DMS153 (cell line): ENCODE measurements around the gene BEND5.

Source experiments
- DNase-seq: peaks from one replicate; lab custom pipeline; 2025; lab: John Stamatoyannopoulos, UW

The BEND5 gene, protein sequence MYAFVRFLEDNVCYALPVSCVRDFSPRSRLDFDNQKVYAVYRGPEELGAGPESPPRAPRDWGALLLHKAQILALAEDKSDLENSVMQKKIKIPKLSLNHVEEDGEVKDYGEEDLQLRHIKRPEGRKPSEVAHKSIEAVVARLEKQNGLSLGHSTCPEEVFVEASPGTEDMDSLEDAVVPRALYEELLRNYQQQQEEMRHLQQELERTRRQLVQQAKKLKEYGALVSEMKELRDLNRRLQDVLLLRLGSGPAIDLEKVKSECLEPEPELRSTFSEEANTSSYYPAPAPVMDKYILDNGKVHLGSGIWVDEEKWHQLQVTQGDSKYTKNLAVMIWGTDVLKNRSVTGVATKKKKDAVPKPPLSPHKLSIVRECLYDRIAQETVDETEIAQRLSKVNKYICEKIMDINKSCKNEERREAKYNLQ

DNA sequence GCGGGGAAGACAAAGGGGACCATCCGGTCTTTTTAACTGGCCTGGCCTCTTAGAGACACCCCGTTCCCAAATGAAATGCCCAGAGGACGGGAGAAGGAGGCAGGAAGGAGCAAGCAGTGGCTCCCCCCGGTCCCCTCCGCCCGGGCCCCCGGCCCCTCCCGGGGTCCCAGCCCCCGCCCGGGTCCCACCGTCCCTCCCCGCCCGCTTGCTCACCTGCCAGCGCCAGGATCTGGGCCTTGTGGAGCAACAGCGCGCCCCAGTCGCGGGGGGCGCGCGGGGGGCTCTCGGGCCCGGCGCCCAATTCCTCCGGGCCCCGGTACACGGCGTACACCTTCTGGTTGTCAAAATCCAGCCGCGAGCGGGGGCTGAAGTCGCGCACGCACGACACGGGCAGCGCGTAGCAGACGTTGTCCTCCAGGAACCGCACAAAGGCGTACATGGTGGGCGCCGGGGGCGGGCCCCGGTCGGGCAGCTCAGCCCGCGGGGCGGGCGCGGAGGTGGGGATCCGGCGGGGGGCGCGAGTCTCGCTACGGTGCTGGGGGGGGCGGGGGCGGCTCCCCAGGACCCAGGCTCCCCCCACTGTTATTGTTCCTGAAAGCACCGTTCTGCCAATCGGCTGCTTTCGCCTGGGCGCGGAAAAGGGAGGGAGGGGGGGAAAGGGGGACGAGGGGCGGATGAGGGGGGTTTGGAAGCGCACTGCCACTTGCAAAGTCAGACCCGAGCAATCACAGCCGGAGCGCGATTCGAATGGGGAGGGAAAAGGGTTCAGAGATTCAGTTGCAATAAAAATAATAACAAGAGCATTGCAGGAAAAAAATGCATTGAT is at the start of gene BEND5:
Gene BEND5, minus strand, starts transcription at position 499 of the 826 bp plus-strand sequence. Its CDS starts 60 bp downstream, at position 439.
- DNase-seq = peak; percentile 46

DNA sequence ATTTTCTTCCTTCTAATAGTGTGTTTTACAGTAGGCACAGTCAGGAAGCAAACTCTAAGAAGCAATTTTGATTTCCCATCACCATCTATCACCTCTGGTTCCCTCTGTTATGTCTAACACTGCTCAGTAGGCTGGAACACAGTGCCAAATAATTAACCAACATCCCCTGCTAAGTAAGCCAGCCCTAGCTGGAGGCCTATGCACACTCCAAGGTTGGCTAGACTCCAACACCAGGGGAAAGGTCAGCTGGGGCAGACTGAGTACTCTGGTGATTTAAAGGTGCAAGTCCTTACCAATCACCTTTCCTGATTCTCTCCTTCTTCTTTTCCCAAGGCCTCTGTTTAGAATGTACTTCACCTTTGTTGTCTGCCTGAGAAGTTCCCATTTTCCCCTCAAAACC is 46.5 kb upstream of the BEND5 start:
- DNase-seq = peak; percentile 75

DNA sequence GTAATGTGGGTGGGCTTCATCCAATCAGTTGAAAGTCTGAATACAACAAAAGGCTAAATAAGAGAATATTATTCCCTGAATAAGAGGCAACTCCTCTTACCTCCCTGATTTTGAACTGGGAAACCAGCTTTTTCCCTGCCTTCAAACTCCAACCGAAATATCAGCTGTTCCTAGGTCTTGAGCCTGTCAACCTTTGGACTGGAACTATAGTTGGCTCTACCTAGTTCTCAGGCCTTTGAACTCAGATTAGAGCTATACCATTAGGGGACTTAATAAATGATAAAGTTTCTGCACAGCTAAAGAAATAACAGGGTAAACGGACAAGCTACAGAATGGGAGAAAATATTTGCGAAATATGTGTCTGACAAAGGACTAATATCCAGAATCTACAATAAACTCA is 43.8 kb upstream of the BEND5 start:
- no peak for DNase-seq

DNA sequence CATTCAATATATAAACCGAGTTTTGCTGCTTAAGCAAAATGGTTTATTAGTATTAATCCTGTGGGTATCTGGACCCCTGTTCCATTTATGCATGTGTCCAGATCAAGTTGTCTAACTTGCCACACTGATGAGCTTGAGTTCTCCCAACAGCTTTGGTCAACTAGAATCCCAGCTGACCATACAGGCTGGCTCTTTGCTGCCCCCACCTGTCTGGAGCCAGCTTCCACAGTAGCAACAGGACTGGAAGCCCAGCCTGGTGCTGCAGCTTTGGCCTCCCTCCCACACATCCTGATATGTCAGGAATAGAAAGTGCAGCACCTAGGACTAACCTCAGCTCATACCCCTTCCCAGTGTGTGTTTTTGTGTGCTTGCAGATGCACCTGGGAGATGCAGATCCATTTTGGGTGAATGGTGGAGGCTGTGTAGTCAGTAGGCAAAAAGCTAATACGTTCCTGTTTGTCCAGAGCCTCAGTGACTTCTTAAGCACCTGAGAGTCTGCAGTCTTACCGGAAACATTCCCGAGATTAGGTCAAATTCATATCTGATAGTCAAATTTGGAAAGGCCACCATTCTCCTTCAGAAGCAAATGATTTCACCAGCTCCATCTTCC is 40.9 kb upstream of the BEND5 start:
- DNase-seq = peak; percentile 52

DNA sequence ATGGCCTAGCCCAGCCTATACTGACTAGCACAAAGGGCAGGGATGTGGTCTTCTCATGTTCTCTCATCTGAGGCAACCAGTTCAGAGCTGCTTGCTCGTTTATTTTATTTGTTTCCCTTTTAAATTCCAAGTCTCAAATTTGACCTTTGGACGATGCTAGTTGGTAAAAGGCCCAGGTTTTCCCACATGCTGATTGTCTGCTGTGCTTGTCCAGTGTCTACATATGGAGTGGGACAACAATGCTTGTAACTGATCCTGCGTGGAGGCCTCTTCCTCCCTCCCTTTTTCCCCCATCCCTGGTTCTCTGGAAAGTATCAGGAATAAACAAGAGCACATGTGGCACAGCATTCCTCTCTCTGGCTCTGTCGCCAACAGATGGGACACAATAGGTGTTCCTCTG is 34.0 kb upstream of the BEND5 start:
- no peak for DNase-seq

DNA sequence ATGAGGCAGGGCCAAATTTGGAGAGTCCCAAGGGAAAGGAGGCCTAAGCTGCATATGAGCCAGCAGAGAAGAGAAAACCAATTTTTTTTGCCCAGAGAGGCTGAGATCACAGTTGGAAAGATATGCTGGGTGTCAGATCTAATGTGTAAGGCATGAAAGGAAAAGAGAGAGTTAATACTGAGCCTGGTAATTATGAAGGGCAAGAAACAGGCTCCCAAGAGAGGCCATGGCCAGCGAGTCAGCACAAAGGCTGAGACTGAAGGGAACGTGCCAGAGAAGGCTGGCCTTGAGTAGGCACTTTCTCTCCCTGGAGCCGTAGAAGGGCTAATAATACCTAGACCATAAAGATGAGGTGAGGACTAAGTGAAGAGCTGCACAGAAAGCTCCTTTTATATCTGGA is 31.8 kb upstream of the BEND5 start:
- DNase-seq = no peak

DNA sequence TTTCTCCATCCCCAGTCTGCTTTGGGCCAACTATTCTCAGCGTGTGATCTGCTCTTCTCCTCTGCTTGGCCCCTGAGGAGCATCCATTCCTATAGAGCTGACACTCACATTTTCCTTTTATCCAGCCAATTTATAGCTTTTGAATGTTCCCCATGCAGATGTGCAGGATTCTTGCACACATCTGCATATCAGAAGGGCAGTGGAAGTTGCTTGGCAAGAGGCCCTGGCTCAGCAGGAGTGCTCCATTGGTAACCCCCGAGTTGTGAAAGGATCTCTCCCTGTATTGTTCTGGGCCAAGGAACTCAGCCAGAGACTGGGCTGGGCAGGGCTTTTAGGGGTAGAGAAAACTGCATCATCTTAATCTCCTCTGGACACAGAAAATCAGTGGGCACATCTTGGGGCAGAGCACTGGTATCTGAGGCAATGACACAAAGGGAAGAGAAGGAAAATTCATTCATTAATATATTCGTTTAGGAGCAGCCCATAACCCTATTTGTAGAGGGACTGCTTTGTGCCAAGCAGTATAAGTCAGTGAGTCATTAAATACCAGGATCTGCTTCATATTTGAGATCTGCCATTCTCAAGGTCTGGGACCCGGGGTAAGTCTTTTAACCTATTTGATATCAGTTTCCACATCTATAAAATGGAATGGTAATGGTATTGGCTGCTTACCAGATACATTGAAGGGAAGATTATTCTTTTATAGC is 31.0 kb upstream of the BEND5 start:
- no peak for DNase-seq

DNA sequence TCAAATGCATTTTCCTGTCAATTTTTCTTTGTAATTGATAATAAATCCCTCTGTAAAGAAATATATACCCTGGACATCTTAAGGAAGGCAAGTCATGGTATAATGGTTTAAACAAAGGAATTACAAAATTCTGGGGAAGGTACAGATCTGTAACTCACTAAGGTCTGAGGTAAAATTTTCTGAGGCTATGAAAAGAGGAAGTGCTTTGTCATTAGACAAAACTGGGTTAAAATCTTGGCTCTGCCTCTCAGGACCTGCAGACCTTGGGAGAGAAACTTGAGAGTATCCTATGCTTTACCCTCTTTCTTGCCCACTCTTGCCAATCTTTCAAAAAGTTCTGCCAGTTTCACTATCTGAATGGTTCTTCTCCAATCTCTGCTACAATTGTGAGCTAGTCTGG is 26.8 kb upstream of the BEND5 start:
- DNase-seq = no peak

DNA sequence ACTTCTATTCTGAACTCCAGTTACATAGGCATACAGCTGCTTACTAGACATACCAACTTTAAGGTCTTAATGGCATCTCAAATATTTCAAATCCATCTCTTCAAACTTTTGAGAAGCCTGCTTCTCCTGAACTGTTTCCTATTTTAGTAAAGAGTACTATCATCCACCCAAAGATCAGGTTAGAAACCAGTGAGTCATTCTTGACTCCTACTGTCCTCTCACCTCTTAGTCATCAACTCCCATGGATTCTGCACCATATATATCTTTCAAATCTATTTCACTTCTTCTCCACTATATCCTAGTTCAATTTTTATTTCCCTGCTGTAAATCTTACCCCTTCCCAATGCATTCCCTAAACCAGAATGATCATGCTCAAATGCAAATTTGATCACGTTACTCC is 18.1 kb upstream of the BEND5 start:
- no peak for DNase-seq

DNA sequence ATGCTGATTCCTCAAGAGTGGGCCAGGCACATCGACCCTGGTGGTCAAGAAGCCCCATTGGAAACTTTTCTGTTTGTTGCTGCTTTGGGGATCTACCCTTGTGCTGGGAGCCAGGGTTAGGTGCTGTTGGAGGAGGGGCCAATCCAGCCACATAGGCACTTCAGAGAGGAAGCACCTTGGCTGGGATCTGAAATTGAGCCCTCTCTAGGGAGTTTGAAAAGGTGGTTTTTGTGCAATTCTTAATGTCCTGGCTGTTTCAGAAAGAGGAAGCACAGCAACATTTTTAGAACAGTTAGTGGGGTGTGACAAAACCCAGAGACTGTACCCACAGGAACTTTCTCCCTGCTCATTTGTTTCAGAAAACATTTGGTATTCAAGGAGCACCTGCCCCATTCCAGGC is 17.2 kb upstream of the BEND5 start:
- no peak for DNase-seq

DNA sequence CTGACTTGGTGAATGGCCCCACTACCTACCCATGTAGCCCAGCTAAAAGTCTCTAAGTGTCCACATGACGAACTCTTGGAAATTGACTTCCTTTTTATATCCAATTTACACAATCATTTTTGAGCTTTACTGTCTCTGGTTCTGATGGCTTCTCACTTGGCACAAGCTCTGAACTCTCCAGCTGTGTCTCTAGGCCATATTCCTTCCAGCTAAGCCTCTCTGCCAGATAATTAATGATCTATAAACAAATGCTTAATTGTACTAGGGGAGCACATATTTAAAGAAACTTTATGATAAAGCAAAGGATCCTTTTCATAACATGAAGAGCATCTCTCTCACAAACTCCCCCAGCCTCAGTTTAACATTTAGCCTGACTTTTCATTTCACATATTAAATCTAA is 16.3 kb upstream of the BEND5 start:
- no peak for DNase-seq

DNA sequence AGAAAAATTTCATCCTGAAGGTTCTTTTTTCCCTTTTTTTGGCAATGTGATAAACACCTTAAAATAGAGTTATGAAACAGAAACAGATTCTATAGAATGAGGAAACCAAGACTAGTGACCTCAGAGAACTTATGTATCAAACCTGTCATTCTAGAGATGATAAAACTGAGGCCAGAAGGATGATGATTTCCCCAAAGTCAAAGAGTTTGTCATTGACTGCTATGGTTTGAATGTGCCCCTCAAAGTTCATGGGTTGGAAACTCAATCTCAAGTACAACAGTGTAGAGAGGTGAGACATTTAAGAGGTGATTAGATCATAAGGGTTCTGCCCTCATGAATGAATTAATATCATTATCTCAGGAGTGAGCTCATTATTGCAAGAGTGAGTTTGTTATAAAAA is 13.7 kb upstream of the BEND5 start:
- no peak for DNase-seq

DNA sequence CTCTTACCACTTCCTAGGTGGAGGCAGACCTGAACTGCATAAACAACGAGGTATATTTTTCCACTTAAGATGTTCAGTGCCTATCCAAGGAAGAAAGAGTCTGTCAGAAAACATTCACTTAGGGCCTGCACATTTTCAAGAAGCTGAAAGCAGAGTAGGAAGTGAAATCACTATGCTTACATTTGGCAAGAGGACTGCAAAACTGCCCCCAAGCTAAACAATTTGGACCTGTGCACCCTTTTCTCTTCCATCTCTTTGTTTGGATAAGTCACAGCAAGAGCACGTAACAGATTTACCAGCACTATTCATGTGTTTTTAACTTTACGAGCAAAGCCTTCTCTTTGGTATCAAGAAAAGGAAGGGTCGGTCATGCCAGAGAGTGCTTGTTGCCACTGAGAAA is 13.2 kb upstream of the BEND5 start:
- DNase-seq = no peak

DNA sequence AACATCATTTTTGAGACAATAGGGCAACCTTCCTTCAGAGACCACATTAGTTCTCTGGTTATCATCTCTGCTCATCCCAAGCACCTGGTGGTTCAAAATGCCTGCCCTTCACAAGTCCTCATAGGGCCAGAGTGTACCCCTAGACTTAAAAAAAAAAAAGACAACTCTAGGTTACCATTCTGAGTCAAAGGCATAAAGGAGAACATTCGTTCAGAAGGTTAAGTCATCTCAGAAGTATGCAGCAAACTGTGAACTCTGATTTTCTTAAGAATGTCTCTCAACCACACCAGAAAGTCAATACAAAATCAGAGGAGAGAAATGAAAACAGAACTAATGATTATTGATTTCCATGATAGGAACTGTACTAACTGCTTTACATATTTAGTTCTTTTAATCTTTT is 9.2 kb upstream of the BEND5 start:
- DNase-seq = no peak

DNA sequence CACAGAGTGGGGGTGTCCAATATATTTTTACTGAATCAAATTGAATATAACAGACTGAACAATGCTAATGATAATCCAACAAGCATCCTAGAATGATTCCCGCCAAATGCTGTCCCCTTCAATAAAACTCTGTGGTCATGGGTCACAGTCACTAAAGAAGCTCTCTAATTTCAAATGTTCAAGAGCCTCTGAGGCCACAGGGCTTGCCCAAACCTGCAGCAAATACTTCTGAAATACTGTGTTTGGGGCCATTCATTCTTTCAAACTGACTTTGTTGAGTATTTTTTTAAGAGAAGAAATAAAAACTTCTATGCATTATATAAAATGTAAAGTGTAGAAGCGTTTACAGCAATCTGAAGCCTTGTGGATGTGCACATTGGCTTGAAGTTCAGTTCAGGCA is 7.6 kb upstream of the BEND5 start:
- DNase-seq = no peak

DNA sequence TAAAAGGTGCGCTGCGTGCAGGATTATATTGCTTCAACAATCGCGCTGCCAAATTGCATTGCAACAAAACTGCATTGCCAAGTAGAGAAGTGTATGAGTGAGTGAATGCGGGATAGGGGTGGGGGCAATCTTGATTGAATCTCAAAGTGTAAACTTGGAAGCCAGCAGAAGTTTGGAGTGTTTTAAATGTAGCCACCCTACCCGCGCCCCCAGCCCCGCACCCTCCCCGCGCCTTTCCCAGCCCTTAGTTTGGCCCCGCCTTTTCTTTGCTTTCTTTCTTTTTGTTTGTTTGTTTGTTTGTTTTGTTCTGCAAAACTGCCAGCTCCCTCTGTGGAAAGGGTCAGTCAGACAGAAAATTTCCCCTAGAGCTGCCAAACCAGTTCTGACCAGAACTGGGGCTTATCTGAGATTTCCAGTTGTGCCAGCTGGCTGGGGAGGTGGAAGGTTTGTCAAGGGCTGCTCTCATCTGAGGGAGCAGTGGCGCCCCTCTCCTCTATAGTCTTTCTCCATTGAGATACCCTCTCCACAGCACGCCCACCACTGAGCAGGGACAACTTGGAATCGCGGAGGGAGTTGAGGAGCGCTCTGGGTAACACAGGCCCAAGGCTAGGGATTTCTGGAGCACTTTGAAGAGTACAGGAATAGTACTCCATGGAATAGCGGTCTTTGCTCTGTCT is 666 bp upstream of the BEND5 start:
- DNase-seq = peak; percentile 6

DNA sequence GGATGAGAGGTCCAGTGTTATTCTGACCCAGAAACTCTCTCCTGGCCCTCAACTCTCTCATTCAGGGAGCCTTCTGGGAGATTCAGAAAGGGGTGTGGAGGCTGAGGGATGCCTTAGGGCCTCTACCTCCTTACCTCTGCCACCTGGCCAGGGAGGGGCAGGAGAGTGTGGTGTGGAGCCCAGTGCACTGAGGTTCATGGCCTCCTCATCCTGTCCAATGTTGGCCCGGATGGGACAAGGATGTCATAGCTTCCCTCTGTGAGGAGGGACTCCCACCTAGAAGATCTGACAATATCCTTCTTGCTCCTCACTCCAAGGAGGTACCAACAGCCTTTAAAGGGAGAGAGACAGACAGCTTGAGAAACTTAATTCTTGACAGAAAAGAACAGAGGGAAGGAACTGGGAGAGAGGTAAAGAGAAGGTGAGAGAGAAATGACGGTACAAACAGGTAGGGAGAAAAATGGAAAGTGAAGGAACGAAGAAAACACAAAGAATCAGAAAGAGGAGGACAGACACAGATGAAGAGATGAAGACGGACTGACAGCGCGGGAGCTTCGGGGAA is 779 bp downstream of the BEND5 start:
- DNase-seq = no peak

DNA sequence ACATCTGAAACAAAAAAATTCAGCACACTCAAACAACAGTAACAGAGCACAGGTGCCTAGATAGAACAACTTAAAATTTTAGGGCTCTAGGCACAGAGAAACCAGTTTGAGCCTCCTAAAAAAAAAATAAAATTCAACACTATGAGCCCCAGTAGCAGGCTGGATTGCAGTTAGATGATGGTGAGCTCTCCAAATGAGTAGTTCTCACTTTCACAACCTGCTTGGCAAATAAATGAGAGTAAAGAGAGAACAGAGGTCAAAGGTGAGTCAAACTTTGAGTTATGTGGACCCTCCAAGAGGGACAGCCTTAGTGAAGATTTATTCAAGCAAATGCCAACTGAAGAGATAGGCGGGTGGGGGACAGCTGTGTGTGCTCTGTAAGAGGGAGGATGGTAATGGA is 3.6 kb downstream of the BEND5 start:
- no peak for DNase-seq

DNA sequence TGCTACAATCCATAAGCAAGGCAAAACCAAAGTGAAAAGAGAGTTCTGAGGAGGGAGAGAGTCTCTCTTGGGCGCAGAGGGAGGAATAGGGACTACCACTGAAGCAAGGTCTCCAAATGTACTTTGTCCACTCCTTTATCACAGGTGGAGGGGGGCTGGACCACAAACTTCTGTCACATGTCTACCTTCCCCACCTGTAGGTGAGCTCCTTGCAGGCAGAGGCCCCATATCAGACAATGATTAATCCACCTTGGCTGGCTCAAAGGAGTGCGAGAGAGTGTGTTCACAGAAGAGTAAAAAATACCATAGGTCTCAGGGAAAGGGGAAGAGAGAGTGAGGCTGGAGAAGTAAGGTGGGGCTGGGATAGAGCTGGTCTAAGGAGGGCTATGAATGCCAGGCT is 4.5 kb downstream of the BEND5 start:
- no peak for DNase-seq

DNA sequence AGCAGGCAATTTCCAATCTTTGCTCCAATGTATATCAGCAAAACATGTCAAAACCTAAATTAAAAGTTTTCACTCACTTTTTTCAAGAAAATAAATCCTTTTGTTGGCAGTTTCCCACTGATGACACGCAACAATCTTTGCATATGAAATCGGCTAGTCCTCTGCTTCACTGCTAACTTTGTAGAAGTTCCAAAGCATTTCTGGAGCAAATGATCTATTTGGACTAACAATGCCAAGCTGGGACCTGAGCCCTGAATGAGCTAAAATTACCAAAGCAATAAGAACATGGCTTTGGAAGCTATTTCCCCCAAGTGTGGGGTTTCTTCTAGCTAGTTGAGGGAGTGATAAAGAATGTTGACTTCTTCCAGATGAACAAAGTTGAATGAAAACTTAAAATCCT is 5.1 kb downstream of the BEND5 start:
- DNase-seq = no peak

DNA sequence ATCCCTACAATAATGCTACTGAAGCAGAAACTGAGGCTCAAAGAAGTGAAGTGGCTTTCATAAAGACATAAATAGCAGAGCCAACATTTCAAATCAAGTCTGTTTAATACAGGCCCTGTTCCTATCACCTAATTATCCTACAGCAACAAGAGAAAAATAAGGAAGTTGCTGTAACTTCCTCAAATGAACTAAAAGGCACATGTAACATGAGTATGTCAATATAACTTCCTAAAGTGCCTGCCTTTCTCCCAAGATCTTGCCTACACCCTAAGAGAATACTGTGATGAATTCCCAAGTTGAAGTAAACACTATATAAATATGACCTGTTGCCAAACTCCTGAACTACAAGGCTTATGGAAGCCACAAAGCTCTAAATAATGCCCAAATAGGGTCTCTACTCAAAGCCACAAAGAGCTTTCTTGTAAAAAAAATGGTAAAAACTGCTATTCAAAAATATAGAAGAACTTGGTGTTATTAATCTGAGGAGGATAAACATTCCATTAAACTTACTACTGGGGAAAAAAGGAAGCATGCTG is 8.6 kb downstream of the BEND5 start:
- DNase-seq = no peak
